ENCODE data around the gene DGKD.

DGKD gene

DNA sequence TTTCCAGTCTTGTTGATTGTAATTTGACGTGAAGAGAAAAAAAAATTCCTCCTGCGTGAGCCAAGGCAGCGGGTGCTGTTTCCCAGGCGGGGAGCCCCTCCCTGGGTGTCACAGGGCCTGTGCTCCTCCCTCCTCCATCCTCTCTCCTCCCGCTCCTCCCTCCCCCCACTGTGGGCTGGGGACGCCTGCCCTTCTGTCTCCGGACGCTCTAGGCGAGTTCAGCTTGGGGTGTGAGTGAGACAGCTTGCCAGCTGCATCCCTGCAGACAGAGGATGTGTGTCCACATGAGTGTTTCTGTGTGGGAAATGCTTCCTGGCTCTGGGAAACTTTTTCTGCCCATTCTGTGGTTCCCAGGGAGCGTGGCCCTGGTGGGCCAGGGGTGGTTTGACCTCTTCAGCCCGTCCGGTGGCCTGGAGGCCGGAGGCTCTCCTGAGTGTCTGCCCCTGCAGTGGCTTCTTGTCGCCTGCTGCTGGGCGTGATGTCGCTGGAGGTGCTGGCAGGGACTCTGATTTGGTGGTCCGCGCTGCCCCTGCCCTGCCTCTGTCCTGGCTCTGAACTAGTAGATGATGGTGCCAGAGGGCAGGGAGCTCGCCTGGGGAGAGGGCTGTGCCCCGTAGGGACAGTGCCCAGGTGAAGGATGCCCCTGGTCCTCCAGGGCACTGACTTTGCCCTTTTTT lies 115.9 kb downstream of the DGKD start:
- Histone ChIP-seq H3K4me2 (ENCODE audit: low read depth, low read length, poor library complexity, severe bottlenecking) (no peak overlapping the region), H3F3A (ENCODE audit: insufficient read depth) (no peaks in the 10 kb centered on the region; the same call in 1 of the 2 replicates), H3K4me3 (ENCODE audit: insufficient read depth, low read length, poor library complexity, severe bottlenecking) (no peak overlapping the region), H2AFZ (ENCODE audit: low read depth, low read length, severe bottlenecking) (no peak overlapping the region), H3K9ac (ENCODE audit: low read length) (no peak overlapping the region), H4K20me1 (ENCODE audit: low read depth, low read length) (no peaks in the 10 kb centered on the region), H3K79me2 (ENCODE audit: insufficient read depth, low read length) (no peaks in the 10 kb centered on the region), H3K9me3 (ENCODE audit: insufficient read depth, low read length) (no peaks in the 10 kb centered on the region), H3K27ac (ENCODE audit: low read depth, low read length) (no peak overlapping the region), H3K9me2 (replicated peaks; ENCODE audit: insufficient read depth, low read length) (no peaks in the 10 kb centered on the region), H3K27me3 (ENCODE audit: low read length) (no peaks in the 10 kb centered on the region), H3K36me3 (ENCODE audit: low read length) (no peaks in the 10 kb centered on the region)
- TF ChIP-seq EZH2phosphoT487 (conservative IDR thresholded peaks at IDR 0.05; ENCODE audit: low read length): no peak
- TF ChIP-seq, protein P1, sequence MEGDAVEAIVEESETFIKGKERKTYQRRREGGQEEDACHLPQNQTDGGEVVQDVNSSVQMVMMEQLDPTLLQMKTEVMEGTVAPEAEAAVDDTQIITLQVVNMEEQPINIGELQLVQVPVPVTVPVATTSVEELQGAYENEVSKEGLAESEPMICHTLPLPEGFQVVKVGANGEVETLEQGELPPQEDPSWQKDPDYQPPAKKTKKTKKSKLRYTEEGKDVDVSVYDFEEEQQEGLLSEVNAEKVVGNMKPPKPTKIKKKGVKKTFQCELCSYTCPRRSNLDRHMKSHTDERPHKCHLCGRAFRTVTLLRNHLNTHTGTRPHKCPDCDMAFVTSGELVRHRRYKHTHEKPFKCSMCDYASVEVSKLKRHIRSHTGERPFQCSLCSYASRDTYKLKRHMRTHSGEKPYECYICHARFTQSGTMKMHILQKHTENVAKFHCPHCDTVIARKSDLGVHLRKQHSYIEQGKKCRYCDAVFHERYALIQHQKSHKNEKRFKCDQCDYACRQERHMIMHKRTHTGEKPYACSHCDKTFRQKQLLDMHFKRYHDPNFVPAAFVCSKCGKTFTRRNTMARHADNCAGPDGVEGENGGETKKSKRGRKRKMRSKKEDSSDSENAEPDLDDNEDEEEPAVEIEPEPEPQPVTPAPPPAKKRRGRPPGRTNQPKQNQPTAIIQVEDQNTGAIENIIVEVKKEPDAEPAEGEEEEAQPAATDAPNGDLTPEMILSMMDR (IDR thresholded peaks at IDR 0.05; ENCODE audit: insufficient read depth, low read length, poor library complexity, severe bottlenecking): no peak

DNA sequence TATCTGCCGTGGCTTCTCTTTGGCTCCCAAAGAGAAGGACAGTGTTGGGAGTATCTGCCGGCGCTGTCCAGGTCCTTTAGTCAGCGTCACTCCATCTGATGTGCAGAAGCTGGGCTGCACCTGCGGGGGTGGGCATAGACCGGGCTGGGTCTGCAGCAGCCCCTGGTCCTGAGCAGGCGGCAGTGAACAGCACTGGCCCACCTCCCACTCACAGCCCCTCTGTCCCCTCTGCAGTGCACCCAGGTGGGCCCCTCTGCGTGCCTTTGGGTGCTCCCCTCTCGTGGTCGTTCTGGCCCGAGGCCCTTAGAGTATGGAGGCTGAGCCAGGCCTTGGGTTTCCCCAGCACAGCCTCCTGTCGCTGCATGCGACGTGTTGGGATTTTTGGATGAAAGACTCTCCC lies 116.5 kb downstream of the DGKD start:
- H3K9me3 ChIP-seq (ENCODE audit: insufficient read depth, low read length): no peaks in the 10 kb centered on the region
- H3K27ac ChIP-seq (ENCODE audit: low read depth, low read length): no peak overlapping the region
- no peaks in the 10 kb centered on the region for H3K9me2 ChIP-seq (replicated peaks; ENCODE audit: insufficient read depth, low read length)
- H3K27me3 ChIP-seq (ENCODE audit: low read length): no peaks in the 10 kb centered on the region
- no peak overlapping the region for H3K9ac ChIP-seq (ENCODE audit: low read length)
- H3K4me3 ChIP-seq (ENCODE audit: insufficient read depth, low read length, poor library complexity, severe bottlenecking): no peak overlapping the region
- H3K4me2 ChIP-seq (ENCODE audit: low read depth, low read length, poor library complexity, severe bottlenecking): no peak overlapping the region
- no peaks in the 10 kb centered on the region for H3K79me2 ChIP-seq (ENCODE audit: insufficient read depth, low read length)
- H3F3A ChIP-seq (ENCODE audit: insufficient read depth): no peaks in the 10 kb centered on the region
- TF ChIP-seq, protein P1 (IDR thresholded peaks at IDR 0.05; ENCODE audit: insufficient read depth, low read length, poor library complexity, severe bottlenecking): no peak
- no peak for TF ChIP-seq EZH2phosphoT487 (conservative IDR thresholded peaks at IDR 0.05; ENCODE audit: low read length)
- no peaks in the 10 kb centered on the region for H4K20me1 ChIP-seq (ENCODE audit: low read depth, low read length)
- no peaks in the 10 kb centered on the region for H3K36me3 ChIP-seq (ENCODE audit: low read length)
- no peak overlapping the region for H2AFZ ChIP-seq (ENCODE audit: low read depth, low read length, severe bottlenecking)

DNA sequence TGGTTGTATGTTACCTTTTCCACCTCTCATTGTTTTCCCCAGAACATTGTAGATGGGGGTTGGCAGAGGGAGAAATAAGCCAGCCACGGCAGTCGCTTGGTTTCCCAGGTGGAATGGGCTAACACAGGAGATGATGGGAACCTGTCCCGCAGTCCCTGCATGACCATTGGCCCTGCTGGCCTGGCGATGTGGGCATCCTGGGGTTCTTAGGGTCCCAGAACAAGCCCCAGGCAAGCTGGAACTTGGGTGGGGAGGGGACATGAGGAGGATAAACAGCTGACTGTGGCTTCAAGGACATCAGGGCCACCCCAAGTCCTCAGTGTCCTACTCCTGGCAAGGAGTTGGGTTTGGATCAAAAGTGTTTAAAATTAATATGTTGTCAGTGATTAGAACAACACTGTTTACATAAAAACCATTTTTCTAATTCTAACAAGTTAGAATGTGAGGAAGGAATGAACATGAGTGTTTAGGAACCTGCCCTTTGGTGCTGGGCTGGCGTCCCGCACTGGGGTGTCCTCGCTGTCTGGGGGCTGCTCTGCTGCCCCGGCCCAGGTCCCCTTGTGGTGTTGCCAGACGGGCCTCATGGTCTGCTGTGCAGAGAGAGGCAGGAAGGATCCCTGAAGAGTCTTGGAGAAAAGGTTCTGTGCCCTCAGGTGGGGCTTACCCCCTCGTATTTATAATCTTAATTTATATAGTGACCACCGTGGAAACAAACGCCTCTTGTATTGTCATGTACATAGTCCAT lies 117.2 kb downstream of the DGKD start:
- no peak overlapping the region for H3K9ac ChIP-seq (ENCODE audit: low read length)
- no peaks in the 10 kb centered on the region for H3K9me2 ChIP-seq (replicated peaks; ENCODE audit: insufficient read depth, low read length)
- no peaks in the 10 kb centered on the region for H4K20me1 ChIP-seq (ENCODE audit: low read depth, low read length)
- H3K4me3 ChIP-seq (ENCODE audit: insufficient read depth, low read length, poor library complexity, severe bottlenecking): no peak overlapping the region
- no peaks in the 10 kb centered on the region for H3K9me3 ChIP-seq (ENCODE audit: insufficient read depth, low read length)
- no peak for TF ChIP-seq EZH2phosphoT487 (conservative IDR thresholded peaks at IDR 0.05; ENCODE audit: low read length)
- no peaks in the 10 kb centered on the region for H3F3A ChIP-seq (ENCODE audit: insufficient read depth)
- H3K4me2 ChIP-seq (ENCODE audit: low read depth, low read length, poor library complexity, severe bottlenecking): no peak overlapping the region
- no peak overlapping the region for H2AFZ ChIP-seq (ENCODE audit: low read depth, low read length, severe bottlenecking)
- H3K27me3 ChIP-seq (ENCODE audit: low read length): no peaks in the 10 kb centered on the region
- H3K27ac ChIP-seq (ENCODE audit: low read depth, low read length): no peak overlapping the region
- H3K36me3 ChIP-seq (ENCODE audit: low read length): no peaks in the 10 kb centered on the region
- H3K79me2 ChIP-seq (ENCODE audit: insufficient read depth, low read length): no peaks in the 10 kb centered on the region

DNA sequence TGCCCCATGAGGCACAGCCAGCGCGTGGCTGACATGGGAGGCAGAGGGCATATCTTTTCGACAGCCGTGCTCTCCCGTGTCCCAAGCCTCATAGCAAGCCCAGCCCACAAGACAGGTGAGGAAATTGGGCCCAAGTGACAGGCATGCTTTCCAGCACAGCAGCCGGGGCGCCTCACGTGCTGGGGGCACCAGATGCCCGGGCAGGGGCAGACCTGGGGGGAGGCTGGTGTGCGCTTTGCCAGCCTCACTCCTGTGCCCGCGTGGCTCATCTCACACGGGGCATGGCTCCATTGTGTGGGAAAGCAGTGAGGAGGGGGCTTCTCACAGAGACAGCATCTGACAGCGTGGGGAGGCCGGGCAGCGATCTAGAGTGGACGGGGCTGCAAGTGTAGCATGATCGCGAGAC lies 119.1 kb downstream of the DGKD start:
- no peaks in the 10 kb centered on the region for H3F3A ChIP-seq (ENCODE audit: insufficient read depth)
- no peak overlapping the region for H2AFZ ChIP-seq (ENCODE audit: low read depth, low read length, severe bottlenecking)
- H3K27me3 ChIP-seq (ENCODE audit: low read length): no peaks in the 10 kb centered on the region
- no peaks in the 10 kb centered on the region for H3K79me2 ChIP-seq (ENCODE audit: insufficient read depth, low read length)
- no peak overlapping the region for H3K4me3 ChIP-seq (ENCODE audit: insufficient read depth, low read length, poor library complexity, severe bottlenecking)
- no peak overlapping the region for H3K9ac ChIP-seq (ENCODE audit: low read length)
- H3K36me3 ChIP-seq (ENCODE audit: low read length): no peaks in the 10 kb centered on the region
- no peak for TF ChIP-seq EZH2phosphoT487 (conservative IDR thresholded peaks at IDR 0.05; ENCODE audit: low read length)
- TF ChIP-seq, protein P1 (IDR thresholded peaks at IDR 0.05; ENCODE audit: insufficient read depth, low read length, poor library complexity, severe bottlenecking): no peak
- H3K4me2 ChIP-seq (ENCODE audit: low read depth, low read length, poor library complexity, severe bottlenecking): no peak overlapping the region
- no peaks in the 10 kb centered on the region for H3K9me3 ChIP-seq (ENCODE audit: insufficient read depth, low read length)
- no peaks in the 10 kb centered on the region for H3K9me2 ChIP-seq (replicated peaks; ENCODE audit: insufficient read depth, low read length)
- no peak overlapping the region for H3K27ac ChIP-seq (ENCODE audit: low read depth, low read length)
- H4K20me1 ChIP-seq (ENCODE audit: low read depth, low read length): no peaks in the 10 kb centered on the region
